HepG2 (cell line): ENCODE data around the gene SHBG. TPM values are rescaled to one million over a fixed set of nuclear protein-coding genes. Genes with fewer than 3 reads are reported as not detected.
"Not testable (repeated sequence)": the region's sequence is repeated elsewhere in the genome, so short reads cannot be mapped to it uniquely, and the experiment has no call there.

ENCODE experiments used
- ATAC-seq: fragments of 200-7000 bp; cut with Tn5 transposase; 3 replicates; pipeline ENCODE4 v1.9.1; 2020; ENCODE audit warnings: mild to moderate bottlenecking, moderate library complexity
- BruUV-seq: library from RNA; stranded (reverse); fragments of 400-500 nt; replicated peaks from 2 replicates; lab custom pipeline; 2021; lab: Mats Ljungman, UMichigan
- CTCF ChIA-PET: fragments of 300-600 bp; formaldehyde crosslinking; extraction: SDS; loops from one replicate; lab custom pipeline; 2021; ENCODE audit warnings: low total read pairs, inconsistent platforms, low intra/inter-chr PET ratio; lab: Yijun Ruan, JAX
- POLR2A ChIA-PET: fragments of 350-600 bp; sonication (Branson Sonifier 250); formaldehyde crosslinking; loops from one replicate; lab custom pipeline; 2020; ENCODE audit warnings: antibody characterized with exemption, inconsistent platforms; lab: Yijun Ruan, JAX
- DNase-seq: peaks from one replicate; pipeline ENCODE4 v3.0.0-alpha.2; 2015; ENCODE audit warnings: low spot score
- FAIRE-seq: peaks from 3 replicates; lab custom pipeline; 2011; peaks lifted over from hg19 to GRCh38; lab: Jason Lieb, UNC
- H2AFZ ChIP-seq: one replicate; pipeline ENCODE4 v1.6.1; 2011; ENCODE audit warnings: low read length, inconsistent platforms
- H3K27ac ChIP-seq: fragments of 300-600 bp; 3 replicates; pipeline ENCODE4 v1.8.0; 2011; ENCODE audit warnings: mixed run types, mild to moderate bottlenecking, mixed read lengths, low read length, inconsistent platforms; ENCODE audit not compliant: insufficient read depth; ENCODE audit errors: extremely low read length
- H3K27me3 ChIP-seq, 2 experiments: fragments of 200-600 bp in 1 of 2; 2 replicates in 1 of 2; 3 replicates in 1 of 2; pipeline versions ENCODE4 v1.6.0 to v1.8.0; 2011; ENCODE audit warnings: low read length in 2 of 2, mild to moderate bottlenecking in 2 of 2, moderate library complexity in 2 of 2, inconsistent platforms in 1 of 2; ENCODE audit not compliant: insufficient read depth in 2 of 2, control insufficient read depth in 1 of 2
- H3K36me3 ChIP-seq, 2 experiments: fragments of 200-600 bp in 1 of 2; replicated peaks in 1 of 2; 2 replicates in 1 of 2; 3 replicates in 1 of 2; pipeline versions ENCODE4 v1.5.1 to v1.8.0; 2011; ENCODE audit warnings: low read length in 2 of 2, inconsistent platforms in 1 of 2; ENCODE audit not compliant: insufficient read depth in 2 of 2, control insufficient read depth in 1 of 2
- H3K4me1 ChIP-seq: 2 replicates; pipeline ENCODE4 v1.5.1; 2012; ENCODE audit warnings: low read length, inconsistent platforms; ENCODE audit not compliant: insufficient read depth
- H3K4me2 ChIP-seq: 2 replicates; pipeline ENCODE4 v1.6.0; 2011; ENCODE audit warnings: low read depth, low read length, inconsistent platforms
- H3K4me3 ChIP-seq, 3 experiments: fragments of 200-600 bp in 1 of 3; sonication (generic), shearing (Covaris generic) in 1 of 3; replicated peaks in 1 of 3; 2 replicates each; pipeline ENCODE4 v1.5.1; 2011 to 2016; ENCODE audit warnings: low read length in 3 of 3, inconsistent platforms in 2 of 3, low read depth in 2 of 3, mild to moderate bottlenecking in 2 of 3, control low read depth in 1 of 3, mixed read lengths in 1 of 3; ENCODE audit not compliant: insufficient read depth in 1 of 3
- H3K79me2 ChIP-seq: one replicate; pipeline ENCODE4 v1.6.1; 2011; ENCODE audit warnings: low read length, inconsistent platforms; ENCODE audit not compliant: insufficient read depth
- H3K9ac ChIP-seq: 2 replicates; pipeline ENCODE4 v1.6.0; 2011; ENCODE audit warnings: mild to moderate bottlenecking, low read depth, low read length, inconsistent platforms; ENCODE audit not compliant: insufficient read depth
- H3K9me3 ChIP-seq: 2 replicates; pipeline ENCODE4 v1.5.1; 2012; ENCODE audit warnings: mild to moderate bottlenecking, low read length
- H4K20me1 ChIP-seq: 2 replicates; pipeline ENCODE4 v1.6.0; 2011; ENCODE audit warnings: inconsistent platforms, mild to moderate bottlenecking, low read length, moderate library complexity; ENCODE audit not compliant: insufficient read depth
- CSRNP1 ChIP-seq: sonication (generic); formaldehyde crosslinking; IDR thresholded peaks from 2 replicates; pipeline ENCODE4 v1.8.1; 2023; ENCODE audit warnings: mild to moderate bottlenecking, missing genetic modification reagents
- PHB2 ChIP-seq: fragments of 450-650 bp; IDR thresholded peaks from 2 replicates; pipeline ENCODE4 v1.6.1; 2018; ENCODE audit not compliant: partially characterized antibody
- RARA ChIP-seq: IDR thresholded peaks from 2 replicates; pipeline ENCODE4 v1.6.1; 2016; ENCODE audit warnings: missing genetic modification reagents, missing compliant biosample characterization
- ZNF281 ChIP-seq: sonication (generic); formaldehyde crosslinking; IDR thresholded peaks from 2 replicates; pipeline ENCODE4 v1.4.0; 2020; ENCODE audit warnings: missing genetic modification reagents, borderline replicate concordance
- ZNF33A ChIP-seq: sonication (generic); formaldehyde crosslinking; IDR thresholded peaks from 2 replicates; pipeline ENCODE4 v1.5.1; 2020; ENCODE audit warnings: missing genetic modification reagents, mild to moderate bottlenecking, moderate library complexity, borderline replicate concordance
- WGBS: methylation state at CpG from one replicate; pipeline ENCODE4 v1.1.6; 2017; ENCODE audit warnings: low lambda C conversion rate; 5-methylcytosine and 5-hydroxymethylcytosine counted together
- in situ Hi-C: cut with HindIII; loops from 2 replicates; pipeline ENCODE4 v1.10.0; 2017; ENCODE audit warnings: low pct_unique_long_range_greater_than_20kb; ENCODE audit not compliant: extremely low pct_ligation_motif_present
- intact Hi-C: fragments of 100-400 bp; cut with micrococcal nuclease; formaldehyde crosslinking; loops from one replicate; pipeline ENCODE4 v1.10.0; 2022; ENCODE audit not compliant: unreplicated experiment
- polyA plus RNA-seq, 8 experiments: library from polyadenylated mRNA; depleted of rRNA in 3 of 8; stranded (reverse) in 7 of 8; unstranded in 1 of 8; fragments of >200 nt; fragmentation: Illumina TruSeq in 4 of 8; extraction: Trizol in 4 of 8; gene quantifications; 2 replicates each; pipeline versions ENCODE4 v1.2.1 to v1.2.3, GENCODE V29; 2011 to 2016; ENCODE audit warnings: low read depth in 4 of 8, missing spikeins in 1 of 8, mixed read lengths in 1 of 8; ENCODE audit not compliant: insufficient read depth in 1 of 8
- total RNA-seq, 5 experiments: library from RNA; depleted of rRNA; stranded (reverse); fragments of >200 nt; fragmentation: Illumina TruSeq; extraction: Trizol; gene quantifications; 2 replicates each; pipeline ENCODE4 v1.2.3, GENCODE V29; 2016; ENCODE audit warnings: low read depth in 1 of 5

SHBG gene
- total and polyA plus RNA-seq, 2 of the 13 experiments (the other 11 are each of a cell fraction or from before 2014, with no cell fraction given), result 4.0 to 6.1 TPM

GRCh38 chr17:7593296-7593695 is 36.6 kb upstream of the SHBG start:
- no peak overlapping the region for H3K4me3 ChIP-seq
- no peak for FAIRE-seq
- BruUV-seq, result no TSS peak
- H4K20me1 ChIP-seq, result no peaks in the 10 kb centered on the region
- CTCF ChIA-PET, result no interaction called here
- H2AFZ ChIP-seq, result no peak overlapping the region
- intact Hi-C loops, result no loop called here
- H3K4me2 ChIP-seq, result no peak overlapping the region
- H3K79me2 ChIP-seq, result no peaks in the 10 kb centered on the region
- DNase-seq, result no peak
- H3K9me3 ChIP-seq, result no peaks in the 10 kb centered on the region
- no peaks in the 10 kb centered on the region for H3K4me1 ChIP-seq
- no peak overlapping the region for H3K9ac ChIP-seq
- no peak for ATAC-seq
- POLR2A ChIA-PET, result interaction anchor here (1.4 kb wide), 1 partner anchor 10 kb away, joined by 3 read pairs; the partner anchor contains the start of gene MPDU1
- no peak overlapping the region for H3K27ac ChIP-seq
- in situ Hi-C loops, result no loop called here
- 97% methylated on average over 12 of the region's 12 CpGs for WGBS
- H3K36me3 ChIP-seq, result peaks cover 39 to 67% of the 10 kb centered on the region in 2 experiments
- no peak for TF ChIP-seq ZNF33A (CRISPR knock-in tag)
- H3K27me3 ChIP-seq, result no peaks in the 10 kb centered on the region

GRCh38 chr17:7597561-7597960 is 32.4 kb upstream of the SHBG start:
- H3K27ac ChIP-seq, intact Hi-C loops, H3K4me1 ChIP-seq, H3K4me2 ChIP-seq, H3K9me3 ChIP-seq, BruUV-seq, H3K27me3 ChIP-seq, POLR2A ChIA-PET, H2AFZ ChIP-seq, H3K4me3 ChIP-seq, CTCF ChIA-PET, H4K20me1 ChIP-seq, DNase-seq, H3K79me2 ChIP-seq, H3K9ac ChIP-seq, in situ Hi-C loops, ATAC-seq: not testable (repeated sequence)
- 98% methylated on average over 5 of the region's 5 CpGs for WGBS
- peak; percentile 84 for FAIRE-seq
- H3K36me3 ChIP-seq, result peaks cover 39 to 76% of the 10 kb centered on the region in 2 experiments

- intact Hi-C loops (no loop called here), in situ Hi-C loops (no loop called here)
- CTCF ChIA-PET, result no interaction called here
- Histone ChIP-seq H3K36me3 (peaks cover 16 to 44% of the 10 kb centered on the region in 2 experiments), H3K4me1 (peaks cover 10% of the 10 kb centered on the region), H2AFZ (no peak overlapping the region), H3K9ac (no peak overlapping the region), H4K20me1 (no peaks in the 10 kb centered on the region), H3K27ac (no peak overlapping the region), H3K4me2 (no peak overlapping the region), H3K9me3 (no peaks in the 10 kb centered on the region), H3K27me3 (no peaks in the 10 kb centered on the region), H3K79me2 (peaks cover 11% of the 10 kb centered on the region), H3K4me3 (no peak overlapping the region)
- DNase-seq (no peak), ATAC-seq (no peak), FAIRE-seq (no peak)
- POLR2A ChIA-PET, result no interaction called here
- 99% methylated on average over 4 of the region's 4 CpGs for whole genome bisulfite sequencing
- no TSS peak for BruUV-seq
- TF ChIP-seq CSRNP1 (CRISPR knock-in tag) (no peak), PHB2 (no peak), ZNF281 (CRISPR knock-in tag) (no peak), RARA (CRISPR knock-in tag) (no peak)
Observed at GRCh38 chr17:7606280-7606679, 23.7 kb upstream of the SHBG start.
